Keratinocyte (primary cell): ENCODE data around the gene ADAMTSL1. TPM values are rescaled to one million over a fixed set of nuclear protein-coding genes. Genes with fewer than 3 reads are reported as not detected.

Experiments used
- DNase-seq: peaks from one replicate; pipeline ENCODE4 v3.0.0-alpha.2; 2011; ENCODE audit warnings: low read depth, missing footprints, low spot score
- FAIRE-seq: peaks from 2 replicates; lab custom pipeline; 2011; peaks lifted over from hg19 to GRCh38; lab: Jason Lieb, UNC
- H2AFZ ChIP-seq: 2 replicates; pipeline ENCODE4 v1.6.0; 2012; ENCODE audit warnings: low read length, control low read depth, inconsistent platforms; ENCODE audit not compliant: control insufficient read depth
- H3K27ac ChIP-seq: 2 replicates; pipeline ENCODE4 v1.5.1; 2011; ENCODE audit warnings: low read length; ENCODE audit not compliant: control insufficient read depth, insufficient read depth
- H3K27me3 ChIP-seq: 3 replicates; pipeline ENCODE4 v1.6.0; 2011; ENCODE audit warnings: low read length; ENCODE audit not compliant: control insufficient read depth, insufficient read depth; ENCODE audit errors: extremely low read depth
- H3K36me3 ChIP-seq, 2 experiments: 2 replicates in 1 of 2; 3 replicates in 1 of 2; pipeline ENCODE4 v1.5.1; 2011; ENCODE audit warnings: low read length in 2 of 2, mild to moderate bottlenecking in 1 of 2; ENCODE audit not compliant: control insufficient read depth in 2 of 2, insufficient read depth in 2 of 2; ENCODE audit errors: extremely low read depth in 1 of 2
- H3K4me1 ChIP-seq: 3 replicates; pipeline ENCODE4 v1.5.1; 2011; ENCODE audit warnings: low read length; ENCODE audit not compliant: control insufficient read depth, insufficient read depth; ENCODE audit errors: extremely low read depth
- H3K4me2 ChIP-seq: 3 replicates; pipeline ENCODE4 v1.6.0; 2011; ENCODE audit warnings: low read depth, low read length; ENCODE audit not compliant: control insufficient read depth, insufficient read depth; ENCODE audit errors: extremely low read depth
- H3K4me3 ChIP-seq, 3 experiments: fragments of 200-600 bp in 1 of 3; sonication (generic) in 1 of 3; 2 replicates in 2 of 3; 3 replicates in 1 of 3; pipeline ENCODE4 v1.5.1; 2011 to 2016; ENCODE audit warnings: low read length in 3 of 3, mild to moderate bottlenecking in 3 of 3, control low read depth in 2 of 3, inconsistent platforms in 1 of 3, low read depth in 1 of 3, mixed read lengths in 1 of 3, mixed run types in 1 of 3, moderate library complexity in 1 of 3; ENCODE audit not compliant: control insufficient read depth in 2 of 3, insufficient read depth in 2 of 3; ENCODE audit errors: extremely low read depth in 1 of 3
- H3K79me2 ChIP-seq: 2 replicates; pipeline ENCODE4 v1.6.0; 2012; ENCODE audit warnings: low read length; ENCODE audit not compliant: control insufficient read depth, insufficient read depth
- H3K9ac ChIP-seq: 3 replicates; pipeline ENCODE4 v1.6.0; 2011; ENCODE audit warnings: low read length; ENCODE audit not compliant: control insufficient read depth, insufficient read depth; ENCODE audit errors: extremely low read depth
- H3K9me1 ChIP-seq: 3 replicates; pipeline ENCODE4 v1.6.0; 2011; ENCODE audit warnings: low read length; ENCODE audit not compliant: control insufficient read depth, insufficient read depth; ENCODE audit errors: extremely low read depth
- H3K9me3 ChIP-seq: 2 replicates; pipeline ENCODE4 v1.5.1; 2012; ENCODE audit warnings: low read depth, low read length; ENCODE audit not compliant: control insufficient read depth
- H4K20me1 ChIP-seq: 3 replicates; pipeline ENCODE4 v1.6.0; 2011; ENCODE audit warnings: low read length; ENCODE audit not compliant: control insufficient read depth, insufficient read depth; ENCODE audit errors: extremely low read depth
- EZH2 ChIP-seq: IDR thresholded peaks from one replicate; pipeline ENCODE4 v1.6.1; 2012; ENCODE audit warnings: inconsistent platforms, mild to moderate bottlenecking, low read length, moderate library complexity
- dilution Hi-C: fragments of 300-500 bp; cut with MboI; formaldehyde crosslinking; loops from one replicate; pipeline ENCODE4 v1.7.0; 2020; ENCODE audit warnings: low sequenced_read_pairs; ENCODE audit not compliant: extremely low pct_ligation_motif_present
- polyA plus RNA-seq, 5 experiments: library from polyadenylated mRNA; depleted of rRNA in 3 of 5; stranded (reverse) in 3 of 5; stranded (forward) in 1 of 5; unstranded in 1 of 5; fragments of >200 nt; gene quantifications; 1 replicate in 1 of 5; 2 replicates in 3 of 5; 3 replicates in 1 of 5; pipeline versions ENCODE4 v1.2.1 to v1.2.3, GENCODE V29; 2011 to 2012; ENCODE audit warnings: missing spikeins in 2 of 5, low read depth in 1 of 5, low replicate concordance in 1 of 5
- TF ChIP-seq, protein P1 (sequence below), 3 experiments: IDR thresholded peaks in 1 of 3; conservative IDR thresholded peaks in 1 of 3; optimal IDR thresholded peaks in 1 of 3; 2 replicates in 2 of 3; 3 replicates in 1 of 3; pipeline versions ENCODE3 to v1.5.1; 2011; ENCODE audit warnings: low read length in 3 of 3, mild to moderate bottlenecking in 3 of 3, moderate library complexity in 2 of 3, control low read depth in 1 of 3, inconsistent platforms in 1 of 3; ENCODE audit not compliant: insufficient read depth in 2 of 3; ENCODE audit errors: extremely low read depth in 1 of 3

Gene ADAMTSL1
- polyA plus RNA-seq, 1 donor (not counting 4 experiments of a cell fraction or from before 2014, with no cell fraction given), result 1.1 TPM

DNA sequence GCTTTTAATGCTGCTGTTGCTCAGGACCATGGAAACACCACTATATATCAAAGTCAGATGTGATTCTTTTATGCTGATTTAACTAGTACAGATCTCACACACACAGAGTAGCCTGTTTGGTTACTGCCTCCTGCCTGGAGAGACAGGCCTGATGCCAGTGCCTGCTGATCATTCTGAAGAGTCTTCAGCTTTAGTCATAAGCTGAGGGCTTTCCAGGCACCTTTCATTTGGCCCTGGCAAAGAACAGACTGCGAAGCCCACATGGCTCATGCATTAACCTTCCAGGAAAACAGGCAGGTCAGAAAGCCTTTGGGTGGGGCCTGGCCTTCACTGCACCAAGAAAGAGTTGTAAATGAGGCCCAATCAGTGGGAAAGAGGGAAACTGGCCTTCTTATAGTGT lies 414.3 kb downstream of the ADAMTSL1 start:
- no peaks in the 10 kb centered on the region for H3K79me2 ChIP-seq
- no peaks in the 10 kb centered on the region for H3K27me3 ChIP-seq
- dilution Hi-C loops, result no loop called here
- no peak overlapping the region for H3K4me3 ChIP-seq
- TF ChIP-seq, protein P1, sequence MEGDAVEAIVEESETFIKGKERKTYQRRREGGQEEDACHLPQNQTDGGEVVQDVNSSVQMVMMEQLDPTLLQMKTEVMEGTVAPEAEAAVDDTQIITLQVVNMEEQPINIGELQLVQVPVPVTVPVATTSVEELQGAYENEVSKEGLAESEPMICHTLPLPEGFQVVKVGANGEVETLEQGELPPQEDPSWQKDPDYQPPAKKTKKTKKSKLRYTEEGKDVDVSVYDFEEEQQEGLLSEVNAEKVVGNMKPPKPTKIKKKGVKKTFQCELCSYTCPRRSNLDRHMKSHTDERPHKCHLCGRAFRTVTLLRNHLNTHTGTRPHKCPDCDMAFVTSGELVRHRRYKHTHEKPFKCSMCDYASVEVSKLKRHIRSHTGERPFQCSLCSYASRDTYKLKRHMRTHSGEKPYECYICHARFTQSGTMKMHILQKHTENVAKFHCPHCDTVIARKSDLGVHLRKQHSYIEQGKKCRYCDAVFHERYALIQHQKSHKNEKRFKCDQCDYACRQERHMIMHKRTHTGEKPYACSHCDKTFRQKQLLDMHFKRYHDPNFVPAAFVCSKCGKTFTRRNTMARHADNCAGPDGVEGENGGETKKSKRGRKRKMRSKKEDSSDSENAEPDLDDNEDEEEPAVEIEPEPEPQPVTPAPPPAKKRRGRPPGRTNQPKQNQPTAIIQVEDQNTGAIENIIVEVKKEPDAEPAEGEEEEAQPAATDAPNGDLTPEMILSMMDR (optimal IDR thresholded peaks at IDR 0.05 in 1 of 3, IDR thresholded peaks at IDR 0.05 in 1 of 3, conservative IDR thresholded peaks at IDR 0.05 in 1 of 3; ENCODE audit: extremely low read depth in 1 of 3, insufficient read depth in 2 of 3, low read length in 3 of 3), result no peak
- TF ChIP-seq EZH2, result no peak
- H3K4me1 ChIP-seq, result no peaks in the 10 kb centered on the region
- H3K9ac ChIP-seq, result no peak overlapping the region
- H3K4me2 ChIP-seq, result no peak overlapping the region
- no peaks in the 10 kb centered on the region for H4K20me1 ChIP-seq
- no peaks in the 10 kb centered on the region for H3K9me1 ChIP-seq
- no peak overlapping the region for H2AFZ ChIP-seq
- no peak for DNase-seq
- no peaks in the 10 kb centered on the region for H3K9me3 ChIP-seq
- FAIRE-seq, result peak; percentile 17
- H3K36me3 ChIP-seq, result no peaks in the 10 kb centered on the region
- no peak overlapping the region for H3K27ac ChIP-seq

DNA sequence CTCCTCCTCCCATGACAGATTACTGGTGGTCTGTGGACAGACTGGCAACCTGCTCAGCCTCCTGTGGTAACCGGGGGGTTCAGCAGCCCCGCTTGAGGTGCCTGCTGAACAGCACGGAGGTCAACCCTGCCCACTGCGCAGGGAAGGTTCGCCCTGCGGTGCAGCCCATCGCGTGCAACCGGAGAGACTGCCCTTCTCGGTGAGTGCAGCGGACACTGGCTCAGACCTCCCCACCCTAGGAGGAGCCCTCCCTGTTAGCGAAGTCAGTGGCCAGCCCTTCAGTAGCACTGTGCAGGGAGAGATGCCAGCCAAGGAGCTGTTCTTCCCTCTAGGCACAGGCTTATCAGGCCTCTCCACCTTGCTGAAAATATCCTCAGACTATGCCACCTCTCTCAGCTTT lies 415.6 kb downstream of the ADAMTSL1 start:
- H3K4me1 ChIP-seq, result no peaks in the 10 kb centered on the region
- H3K27me3 ChIP-seq, result no peaks in the 10 kb centered on the region
- no peaks in the 10 kb centered on the region for H3K9me3 ChIP-seq
- no peaks in the 10 kb centered on the region for H3K79me2 ChIP-seq
- no peaks in the 10 kb centered on the region for H3K9me1 ChIP-seq
- no peak overlapping the region for H2AFZ ChIP-seq
- FAIRE-seq (no peak), DNase-seq (no peak)
- dilution Hi-C loops, result no loop called here
- no peak overlapping the region for H3K27ac ChIP-seq
- no peak overlapping the region for H3K4me2 ChIP-seq
- H3K9ac ChIP-seq, result no peak overlapping the region
- TF ChIP-seq EZH2, result no peak
- TF ChIP-seq, protein P1 (optimal IDR thresholded peaks at IDR 0.05 in 1 of 3, IDR thresholded peaks at IDR 0.05 in 1 of 3, conservative IDR thresholded peaks at IDR 0.05 in 1 of 3; ENCODE audit: extremely low read depth in 1 of 3, insufficient read depth in 2 of 3, low read length in 3 of 3), result no peak
- H4K20me1 ChIP-seq, result no peaks in the 10 kb centered on the region
- H3K36me3 ChIP-seq, result no peaks in the 10 kb centered on the region
- H3K4me3 ChIP-seq, result no peak overlapping the region
